IMR-90 (cell line): ENCODE measurements around the gene OSBPL3. TPM values are rescaled to one million over a fixed set of nuclear protein-coding genes. Genes with fewer than 3 reads are reported as not detected.

ENCODE experiments used
- ATAC-seq: fragments of 200-7000 bp; cut with Tn5 transposase; 2 replicates; pipeline ENCODE4 v1.9.1; 2020; ENCODE audit warnings: low read depth, mild to moderate bottlenecking, moderate library complexity
- BruUV-seq: library from RNA; stranded (reverse); fragments of 400-500 nt; replicated peaks from 2 replicates; lab custom pipeline; 2021; lab: Mats Ljungman, UMichigan
- CTCF ChIA-PET: fragments of 300-600 bp; formaldehyde crosslinking; extraction: SDS; loops from one replicate; lab custom pipeline; 2021; ENCODE audit warnings: antibody characterized with exemption; lab: Yijun Ruan, JAX
- POLR2A ChIA-PET: fragments of 300-600 bp; sonication (Branson Sonifier 250); formaldehyde crosslinking; loops from one replicate; lab custom pipeline; 2022; ENCODE audit warnings: antibody characterized with exemption; ENCODE audit not compliant: unreplicated experiment; lab: Charles Lee
- DNase-seq: peaks from one replicate; pipeline ENCODE4 v3.0.0; 2013
- H2AFZ ChIP-seq: replicated peaks from 2 replicates; pipeline ENCODE3; 2013; ENCODE audit warnings: low read length, mild to moderate bottlenecking; ENCODE audit not compliant: poor library complexity
- H2AK5ac ChIP-seq: 2 replicates; pipeline ENCODE4 v1.6.1; 2013; ENCODE audit warnings: low read depth, low read length, inconsistent platforms
- H2AK9ac ChIP-seq: replicated peaks from 2 replicates; pipeline ENCODE3; 2013; ENCODE audit warnings: mild to moderate bottlenecking, low read depth, low read length, moderate library complexity; ENCODE audit not compliant: poor library complexity
- H2BK120ac ChIP-seq: 2 replicates; pipeline ENCODE4 v1.6.1; 2013; ENCODE audit warnings: low read depth, low read length, inconsistent platforms
- H2BK15ac ChIP-seq: 3 replicates; pipeline ENCODE4 v1.6.1; 2013; ENCODE audit warnings: low read depth, low read length, inconsistent platforms
- H2BK20ac ChIP-seq: 2 replicates; pipeline ENCODE4 v1.6.1; 2013; ENCODE audit warnings: low read depth, mild to moderate bottlenecking, inconsistent platforms, low read length, moderate library complexity
- H2BK5ac ChIP-seq: 2 replicates; pipeline ENCODE4 v1.6.1; 2013; ENCODE audit warnings: mild to moderate bottlenecking, low read depth, low read length, inconsistent platforms; ENCODE audit not compliant: poor library complexity, severe bottlenecking
- H3K14ac ChIP-seq: replicated peaks from 2 replicates; pipeline ENCODE4 v1.6.1; 2013; ENCODE audit warnings: low read depth, low read length, inconsistent platforms
- H3K18ac ChIP-seq: 2 replicates; pipeline ENCODE4 v1.6.1; 2013; ENCODE audit warnings: low read depth, low read length, control low read depth
- H3K23ac ChIP-seq: 2 replicates; pipeline ENCODE4 v1.6.1; 2013; ENCODE audit warnings: low read depth, low read length, inconsistent platforms
- H3K27ac ChIP-seq: 2 replicates; pipeline ENCODE4 v1.5.1; 2013; ENCODE audit warnings: mild to moderate bottlenecking, control low read depth, low read length; ENCODE audit not compliant: insufficient read depth
- H3K27me3 ChIP-seq: 2 replicates; pipeline ENCODE4 v1.6.1; 2013; ENCODE audit warnings: low read length; ENCODE audit not compliant: control insufficient read depth, insufficient read depth
- H3K36me3 ChIP-seq: 2 replicates; pipeline ENCODE4 v1.6.1; 2013; ENCODE audit warnings: low read length, mixed read lengths; ENCODE audit not compliant: control insufficient read depth, insufficient read depth
- H3K4ac ChIP-seq: 2 replicates; pipeline ENCODE4 v1.6.1; 2013; ENCODE audit warnings: low read depth, low read length, inconsistent platforms
- H3K4me1 ChIP-seq: 2 replicates; pipeline ENCODE4 v1.6.1; 2013; ENCODE audit warnings: low read length, mixed read lengths; ENCODE audit not compliant: control insufficient read depth, insufficient read depth
- H3K4me2 ChIP-seq: 2 replicates; pipeline ENCODE4 v1.6.1; 2013; ENCODE audit warnings: low read depth, mild to moderate bottlenecking, control low read depth, low read length, moderate library complexity
- H3K4me3 ChIP-seq: 2 replicates; pipeline ENCODE4 v1.5.1; 2013; ENCODE audit warnings: low read depth, mild to moderate bottlenecking, control low read depth, low read length, moderate library complexity; ENCODE audit not compliant: insufficient read depth
- H3K56ac ChIP-seq: 2 replicates; pipeline ENCODE4 v1.6.1; 2013; ENCODE audit warnings: low read length, inconsistent platforms; ENCODE audit not compliant: insufficient read depth; ENCODE audit errors: extremely low read depth
- H3K79me1 ChIP-seq, 2 experiments: 2 replicates each; pipeline ENCODE4 v1.6.1; 2013; ENCODE audit warnings: low read length in 2 of 2, inconsistent platforms in 1 of 2, low read depth in 1 of 2
- H3K9ac ChIP-seq: 2 replicates; pipeline ENCODE4 v1.6.1; 2013; ENCODE audit warnings: low read depth, low read length, control low read depth
- H3K9me1 ChIP-seq: 2 replicates; pipeline ENCODE4 v1.6.1; 2013; ENCODE audit warnings: low read length, inconsistent platforms; ENCODE audit not compliant: insufficient read depth
- H3K9me3 ChIP-seq: 2 replicates; pipeline ENCODE4 v1.6.1; 2013; ENCODE audit warnings: low read length; ENCODE audit not compliant: control insufficient read depth, insufficient read depth
- H4K20me1 ChIP-seq: 2 replicates; pipeline ENCODE4 v1.6.1; 2013; ENCODE audit warnings: low read length, inconsistent platforms; ENCODE audit not compliant: insufficient read depth
- H4K5ac ChIP-seq: 2 replicates; pipeline ENCODE4 v1.6.1; 2013; ENCODE audit warnings: mild to moderate bottlenecking, low read depth, low read length, control low read depth
- H4K8ac ChIP-seq, 2 experiments: 2 replicates each; pipeline ENCODE4 v1.6.1; 2013; ENCODE audit warnings: low read depth in 2 of 2, low read length in 2 of 2, control low read depth in 1 of 2, inconsistent platforms in 1 of 2
- H4K91ac ChIP-seq: 2 replicates; pipeline ENCODE4 v1.6.1; 2013; ENCODE audit warnings: low read depth, low read length, inconsistent platforms; ENCODE audit not compliant: insufficient read depth
- CEBPB ChIP-seq: IDR thresholded peaks from 2 replicates; pipeline ENCODE4 v1.6.1; 2012; ENCODE audit warnings: low read depth, low read length, improper control_type of control experiment
- CHD1 ChIP-seq: IDR thresholded peaks from 2 replicates; pipeline ENCODE4 v1.6.1; 2012; ENCODE audit warnings: low read depth, low read length, improper control_type of control experiment
- MAZ ChIP-seq: IDR thresholded peaks from 2 replicates; pipeline ENCODE4 v1.6.1; 2012; ENCODE audit warnings: low read depth, mild to moderate bottlenecking, low read length, improper control_type of control experiment, moderate library complexity, borderline replicate concordance
- NFE2L2 ChIP-seq: fragments of 150-350 bp; IDR thresholded peaks from 2 replicates; pipeline ENCODE4 v1.6.1; 2016; ENCODE audit warnings: low read depth, mild to moderate bottlenecking, low read length
- RAD21 ChIP-seq: IDR thresholded peaks from 2 replicates; pipeline ENCODE4 v1.6.1; 2012; ENCODE audit warnings: low read length, improper control_type of control experiment
- RCOR1 ChIP-seq: IDR thresholded peaks from 2 replicates; pipeline ENCODE4 v1.6.1; 2012; ENCODE audit warnings: mild to moderate bottlenecking, low read length, improper control_type of control experiment; ENCODE audit not compliant: insufficient replicate concordance
- SMC3 ChIP-seq: fragments of 150-350 bp; IDR thresholded peaks from 2 replicates; pipeline ENCODE4 v1.6.1; 2016; ENCODE audit warnings: low read depth, mild to moderate bottlenecking, antibody characterized with exemption, low read length, moderate library complexity
- WGBS, 2 experiments: methylation state at CpG; one replicate each; pipeline versions ENCODE4 v1.1.5 to v1.1.7; 2013; ENCODE audit warnings: missing lambda C conversion rate in 2 of 2; ENCODE audit not compliant: insufficient read length in 1 of 2; ENCODE audit errors: extremely low coverage in 2 of 2; 5-methylcytosine and 5-hydroxymethylcytosine counted together
- dilution Hi-C: fragments of 300-500 bp; cut with HindIII; formaldehyde crosslinking; loops from one replicate; pipeline ENCODE4 v1.14.3; 2018; ENCODE audit warnings: low sequenced_read_pairs; ENCODE audit not compliant: unreplicated experiment
- in situ Hi-C: fragments of 300-500 bp; cut with MboI; formaldehyde crosslinking; loops from 3 replicates; pipeline ENCODE4 v1.14.3; 2019; ENCODE audit warnings: low sequenced_read_pairs, inconsistent platforms, mixed read lengths
- intact Hi-C: fragments of 100-400 bp; cut with micrococcal nuclease; formaldehyde crosslinking; loops from 2 replicates; pipeline ENCODE4 v1.10.0; 2022
- polyA plus RNA-seq, 3 experiments: library from polyadenylated mRNA; depleted of rRNA; stranded (reverse); fragments of >200 nt; gene quantifications; 2 replicates each; pipeline ENCODE4 v1.2.3, GENCODE V29; 2012; ENCODE audit warnings: low replicate concordance in 1 of 3
- total RNA-seq: library from RNA; depleted of rRNA; stranded (reverse); fragments of >200 nt; gene quantifications from 2 replicates; pipeline ENCODE4 v1.2.3, GENCODE V29; 2012
- TF ChIP-seq, protein P1 (sequence below): fragments of 150-350 bp; IDR thresholded peaks from 2 replicates; pipeline ENCODE4 v1.6.1; 2017; ENCODE audit warnings: mild to moderate bottlenecking, antibody characterized with exemption, low read length, low read depth

Gene OSBPL3
- total and polyA plus RNA-seq, 2 of the 4 experiments (the other 2 are of a cell fraction) = 18.0 to 29.9 TPM

- H3K18ac ChIP-seq = no peak overlapping the region
- POLR2A ChIA-PET = no interaction called here
- no peak overlapping the region for H3K27ac ChIP-seq
- dilution Hi-C loops = no loop called here
- no peaks in the 10 kb centered on the region for H3K27me3 ChIP-seq
- no peak overlapping the region for H2AFZ ChIP-seq
- no peak for ATAC-seq
- H4K5ac ChIP-seq = no peak overlapping the region
- TF ChIP-seq, protein P1, sequence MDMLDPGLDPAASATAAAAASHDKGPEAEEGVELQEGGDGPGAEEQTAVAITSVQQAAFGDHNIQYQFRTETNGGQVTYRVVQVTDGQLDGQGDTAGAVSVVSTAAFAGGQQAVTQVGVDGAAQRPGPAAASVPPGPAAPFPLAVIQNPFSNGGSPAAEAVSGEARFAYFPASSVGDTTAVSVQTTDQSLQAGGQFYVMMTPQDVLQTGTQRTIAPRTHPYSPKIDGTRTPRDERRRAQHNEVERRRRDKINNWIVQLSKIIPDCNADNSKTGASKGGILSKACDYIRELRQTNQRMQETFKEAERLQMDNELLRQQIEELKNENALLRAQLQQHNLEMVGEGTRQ = no peak
- TF ChIP-seq CHD1 (no peak), CEBPB (no peak), MAZ (no peak), NFE2L2 (no peak), RAD21 (no peak), SMC3 (no peak), RCOR1 (no peak)
- H3K36me3 ChIP-seq = no peaks in the 10 kb centered on the region
- H3K56ac ChIP-seq = no peak overlapping the region
- H3K9me1 ChIP-seq = peaks cover 23% of the 10 kb centered on the region
- in situ Hi-C loops = no loop called here
- no peak overlapping the region for H2BK20ac ChIP-seq
- H2AK9ac ChIP-seq = no peak overlapping the region
- CTCF ChIA-PET = no interaction called here
- H2BK5ac ChIP-seq = no peak overlapping the region
- no peak overlapping the region for H2BK120ac ChIP-seq
- no peak overlapping the region for H3K4me3 ChIP-seq
- H4K20me1 ChIP-seq = no peaks in the 10 kb centered on the region; the same call in 1 of the 2 replicates
- no peak overlapping the region for H4K8ac ChIP-seq
- no TSS peak for BruUV-seq
- H2AK5ac ChIP-seq = no peak overlapping the region
- H3K4ac ChIP-seq = no peak overlapping the region
- peaks cover 16% of the 10 kb centered on the region; the same call in 1 of the 2 replicates for H3K4me1 ChIP-seq
- DNase-seq = no peak
- H2BK15ac ChIP-seq = no peak overlapping the region; the same call in 2 of the 3 replicates
- intact Hi-C loops = no loop called here
- H3K14ac ChIP-seq = no peak overlapping the region
- no peak overlapping the region for H3K23ac ChIP-seq
- H3K9me3 ChIP-seq = no peaks in the 10 kb centered on the region
- no CpG with 5 or more reads among the region's 3 CpGs for WGBS, 2 experiments
- H3K9ac ChIP-seq = no peak overlapping the region
- peaks cover 82 to 87% of the 10 kb centered on the region in 2 experiments for H3K79me1 ChIP-seq
- H3K4me2 ChIP-seq = no peak overlapping the region
- H4K91ac ChIP-seq = no peak overlapping the region
Measured at GRCh38 chr7:24903559-24903958, 76.4 kb downstream of the OSBPL3 start.
